ENCODE results near the gene ZNF439.

The ZNF439 gene

DNA sequence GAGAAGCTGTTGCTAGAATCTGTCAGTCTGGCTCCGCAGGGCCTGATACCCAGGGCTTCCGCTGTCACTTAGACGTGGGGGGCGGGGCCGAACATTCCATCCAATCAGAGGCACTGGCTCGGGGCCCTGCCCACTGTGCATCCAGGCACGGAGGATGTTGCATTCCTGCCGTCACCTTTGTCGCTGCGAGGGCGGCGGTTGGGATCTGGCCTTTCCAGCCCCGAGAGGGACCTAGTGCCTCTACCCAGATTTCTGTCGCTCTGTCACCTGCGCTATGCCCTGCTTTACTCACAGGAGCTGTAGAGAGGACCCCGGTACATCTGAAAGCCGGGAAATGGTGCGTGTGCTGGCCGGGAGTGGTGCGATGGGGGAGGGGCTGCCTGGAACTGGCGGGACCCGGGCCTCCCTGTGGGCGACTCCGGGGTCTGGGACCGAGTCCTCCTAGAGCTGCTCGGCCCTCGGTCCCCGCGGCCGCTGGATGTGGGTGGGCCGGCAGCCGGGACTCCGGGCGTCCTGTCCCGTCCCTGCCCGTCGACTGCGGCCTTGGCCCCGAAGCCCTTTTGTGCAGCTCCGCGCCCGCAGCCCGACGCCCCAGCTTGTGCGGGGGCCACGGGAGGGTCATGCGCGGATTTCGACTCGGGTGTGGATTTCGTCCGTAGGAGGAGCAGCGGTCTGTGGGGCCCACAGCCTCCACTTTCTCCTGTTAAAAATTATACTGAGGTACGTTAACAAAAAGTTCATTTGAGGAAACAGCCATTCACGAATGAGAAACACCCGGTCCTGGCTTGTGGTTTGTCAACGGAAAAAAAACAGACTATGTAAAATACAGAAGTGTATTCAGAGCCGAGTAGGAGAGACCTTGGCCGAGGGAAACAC lies at the start of gene ZNF439:
Gene ZNF439, plus strand, starts transcription at position 133 of the 876 bp plus-strand sequence. Its CDS starts 142 bp downstream, at position 275.
- H3K4me3 ChIP-seq (replicated peaks; ENCODE audit: low read depth, low read length), result peak within 1 kb of the TSS; percentile 61
- TF ChIP-seq, protein P1, sequence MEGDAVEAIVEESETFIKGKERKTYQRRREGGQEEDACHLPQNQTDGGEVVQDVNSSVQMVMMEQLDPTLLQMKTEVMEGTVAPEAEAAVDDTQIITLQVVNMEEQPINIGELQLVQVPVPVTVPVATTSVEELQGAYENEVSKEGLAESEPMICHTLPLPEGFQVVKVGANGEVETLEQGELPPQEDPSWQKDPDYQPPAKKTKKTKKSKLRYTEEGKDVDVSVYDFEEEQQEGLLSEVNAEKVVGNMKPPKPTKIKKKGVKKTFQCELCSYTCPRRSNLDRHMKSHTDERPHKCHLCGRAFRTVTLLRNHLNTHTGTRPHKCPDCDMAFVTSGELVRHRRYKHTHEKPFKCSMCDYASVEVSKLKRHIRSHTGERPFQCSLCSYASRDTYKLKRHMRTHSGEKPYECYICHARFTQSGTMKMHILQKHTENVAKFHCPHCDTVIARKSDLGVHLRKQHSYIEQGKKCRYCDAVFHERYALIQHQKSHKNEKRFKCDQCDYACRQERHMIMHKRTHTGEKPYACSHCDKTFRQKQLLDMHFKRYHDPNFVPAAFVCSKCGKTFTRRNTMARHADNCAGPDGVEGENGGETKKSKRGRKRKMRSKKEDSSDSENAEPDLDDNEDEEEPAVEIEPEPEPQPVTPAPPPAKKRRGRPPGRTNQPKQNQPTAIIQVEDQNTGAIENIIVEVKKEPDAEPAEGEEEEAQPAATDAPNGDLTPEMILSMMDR (IDR thresholded peaks at IDR 0.05; ENCODE audit: low read length, missing control alignments), result no peak
- DNase-seq (ENCODE audit: low read depth), result peak; percentile 63

DNA sequence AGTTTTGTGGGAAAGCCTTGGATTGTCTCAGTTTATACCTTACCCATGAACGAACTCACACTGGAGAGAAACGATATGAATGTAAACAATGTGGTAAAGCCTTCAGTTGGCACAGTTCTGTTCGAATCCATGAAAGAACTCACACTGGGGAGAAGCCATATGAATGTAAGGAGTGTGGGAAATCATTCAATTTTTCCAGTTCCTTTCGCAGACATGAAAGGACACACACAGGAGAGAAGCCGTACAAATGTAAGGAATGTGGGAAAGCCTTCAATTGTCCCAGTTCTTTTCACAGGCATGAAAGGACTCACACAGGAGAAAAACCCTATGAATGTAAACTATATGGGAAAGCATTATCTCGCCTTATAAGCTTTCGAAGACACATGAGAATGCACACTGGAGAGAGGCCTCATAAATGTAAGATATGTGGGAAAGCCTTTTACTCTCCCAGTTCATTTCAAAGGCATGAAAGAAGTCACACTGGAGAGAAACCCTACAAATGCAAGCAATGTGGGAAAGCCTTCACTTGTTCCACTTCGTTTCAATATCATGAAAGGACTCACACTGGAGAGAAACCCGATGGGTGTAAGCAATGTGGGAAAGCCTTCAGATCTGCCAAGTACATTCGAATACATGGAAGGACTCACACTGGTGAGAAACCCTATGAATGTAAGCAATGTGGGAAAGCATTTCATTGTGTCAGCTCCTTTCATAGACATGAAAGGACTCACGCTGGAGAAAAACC lies 42.0 kb upstream of the ZNF439 start:
- no peak overlapping the region for H3K4me3 ChIP-seq (replicated peaks; ENCODE audit: low read depth, low read length)
- DNase-seq (ENCODE audit: low read depth), result no peak
- TF ChIP-seq, protein P1 (IDR thresholded peaks at IDR 0.05; ENCODE audit: low read length, missing control alignments), result no peak

DNA sequence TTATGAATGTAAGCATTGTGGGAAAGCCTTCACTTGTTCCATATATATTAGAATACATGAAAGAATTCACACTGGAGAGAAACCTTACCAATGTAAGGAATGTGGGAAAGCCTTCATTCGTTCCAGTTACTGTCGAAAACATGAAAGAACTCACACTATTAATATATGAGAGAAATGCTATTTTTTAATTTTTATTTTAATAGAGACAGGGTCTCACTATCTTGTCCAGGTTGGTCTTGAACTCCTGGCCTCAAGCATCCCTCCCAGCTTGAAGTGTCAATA lies 41.5 kb upstream of the ZNF439 start:
- no peak overlapping the region for H3K4me3 ChIP-seq (replicated peaks; ENCODE audit: low read depth, low read length)
- TF ChIP-seq, protein P1 (IDR thresholded peaks at IDR 0.05; ENCODE audit: low read length, missing control alignments), result no peak
- DNase-seq (ENCODE audit: low read depth), result no peak

DNA sequence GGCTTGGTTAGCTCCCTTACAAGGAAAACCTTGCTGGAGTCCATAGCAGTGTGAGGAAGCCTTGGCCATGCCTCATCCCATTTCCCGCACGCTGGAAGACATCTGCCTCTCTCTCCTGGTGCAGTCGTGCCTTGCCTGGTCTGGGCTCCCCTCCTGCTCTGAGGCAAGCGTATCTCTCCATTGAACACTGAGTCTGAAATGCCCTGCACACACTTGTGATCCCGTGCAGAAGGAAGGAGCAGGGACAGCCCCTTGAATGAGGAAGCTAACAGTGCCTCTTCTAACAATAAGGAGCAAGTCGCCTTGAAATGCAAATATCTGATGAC lies 34.9 kb upstream of the ZNF439 start:
- no peak for DNase-seq (ENCODE audit: low read depth)
- H3K4me3 ChIP-seq (replicated peaks; ENCODE audit: low read depth, low read length), result peak overlapping the region; percentile 78
- TF ChIP-seq, protein P1 (IDR thresholded peaks at IDR 0.05; ENCODE audit: low read length, missing control alignments), result no peak

DNA sequence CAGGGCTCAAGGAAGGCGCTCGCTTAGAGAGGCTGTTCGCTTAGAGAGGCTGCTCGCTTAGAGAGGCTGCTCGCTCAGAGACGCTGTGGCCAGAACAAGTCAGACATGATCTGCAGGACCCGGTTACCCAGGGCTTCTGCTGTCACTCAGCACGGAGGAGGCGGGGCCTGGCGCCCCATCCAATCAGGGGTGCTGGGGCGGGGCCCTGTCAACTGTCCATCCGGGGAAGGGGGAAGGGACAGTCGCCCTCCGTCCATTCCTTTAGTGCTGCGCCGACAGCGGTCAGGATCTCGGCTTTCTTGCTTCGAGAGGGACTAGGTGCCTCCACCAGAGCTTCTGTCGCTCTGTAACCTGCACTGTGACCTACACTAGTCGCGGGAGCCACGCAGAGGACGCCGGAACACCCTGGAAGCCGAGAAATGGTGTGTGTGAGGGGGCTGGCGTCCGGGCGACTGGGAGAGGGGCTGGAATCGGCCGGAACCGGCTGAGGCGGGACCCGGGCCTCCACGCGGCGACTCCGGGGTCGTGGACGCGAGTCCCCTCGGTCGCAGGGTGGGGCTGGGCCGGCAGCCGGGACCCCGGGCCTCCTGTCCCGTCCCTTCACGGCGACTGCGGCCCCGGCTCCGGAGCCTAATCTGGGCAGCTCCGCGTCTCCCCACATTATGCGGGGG lies 34.4 kb upstream of the ZNF439 start, which contains the start of gene ZNF440:
Gene ZNF440, plus strand, starts transcription at position 245 of the 671 bp plus-strand sequence. Its CDS starts 175 bp downstream, at position 420.
- peak within 1 kb of the TSS; percentile 78 for H3K4me3 ChIP-seq (replicated peaks; ENCODE audit: low read depth, low read length)
- peak; percentile 93 for DNase-seq (ENCODE audit: low read depth)
- TF ChIP-seq, protein P1 (IDR thresholded peaks at IDR 0.05; ENCODE audit: low read length, missing control alignments), result no peak

DNA sequence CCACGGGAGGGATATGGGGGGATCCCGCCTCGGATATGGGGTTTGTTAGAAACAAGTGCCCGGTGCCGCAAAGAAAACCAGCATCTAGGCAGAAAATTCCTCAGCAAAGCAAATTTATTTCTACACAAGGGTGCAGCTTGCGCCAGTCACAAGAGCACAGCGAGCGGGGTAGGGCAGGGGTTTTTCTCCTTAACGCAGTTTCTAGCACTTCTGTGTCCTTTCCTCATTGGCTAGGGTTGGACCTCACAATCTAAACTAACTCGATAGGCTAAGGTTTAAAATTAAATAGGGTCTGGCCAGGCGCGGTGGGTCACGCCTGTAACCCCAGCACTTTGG lies 33.9 kb upstream of the ZNF439 start:
- peak overlapping the region; percentile 78 for H3K4me3 ChIP-seq (replicated peaks; ENCODE audit: low read depth, low read length)
- TF ChIP-seq, protein P1 (IDR thresholded peaks at IDR 0.05; ENCODE audit: low read length, missing control alignments), result no peak
- DNase-seq (ENCODE audit: low read depth), result peak; percentile 51
